OCI-LY3 (cell line): ENCODE measurements around the gene NDUFAF8.

Source experiments
- CTCF ChIP-seq: fragments of 200-600, 300-600 bp; sonication (generic); IDR thresholded peaks from 2 replicates; pipeline ENCODE4 v1.5.1; 2014; ENCODE audit warnings: antibody characterized with exemption, low read length, low read depth
- EZH2phosphoT487 ChIP-seq: fragments of 200-600 bp; shearing (Covaris generic); IDR thresholded peaks from 2 replicates; pipeline ENCODE4 v1.6.1; 2018; ENCODE audit warnings: antibody characterized with exemption, mixed run types, low read depth

GRCh38 chr17:81263371-81264181 is 24.5 kb downstream of the NDUFAF8 start:
- no peak for TF ChIP-seq CTCF
- TF ChIP-seq EZH2phosphoT487 = no peak
